Femur (tissue), 1 donor: ENCODE data around the gene BNIP5.
"Not testable (repeated sequence)": the region's sequence is repeated elsewhere in the genome, so short reads cannot be mapped to it uniquely, and the experiment has no call there.

Experiments used
- DNase-seq: peaks from one replicate; pipeline ENCODE4 v3.0.0-alpha.2; 2017

The BNIP5 gene

DNA sequence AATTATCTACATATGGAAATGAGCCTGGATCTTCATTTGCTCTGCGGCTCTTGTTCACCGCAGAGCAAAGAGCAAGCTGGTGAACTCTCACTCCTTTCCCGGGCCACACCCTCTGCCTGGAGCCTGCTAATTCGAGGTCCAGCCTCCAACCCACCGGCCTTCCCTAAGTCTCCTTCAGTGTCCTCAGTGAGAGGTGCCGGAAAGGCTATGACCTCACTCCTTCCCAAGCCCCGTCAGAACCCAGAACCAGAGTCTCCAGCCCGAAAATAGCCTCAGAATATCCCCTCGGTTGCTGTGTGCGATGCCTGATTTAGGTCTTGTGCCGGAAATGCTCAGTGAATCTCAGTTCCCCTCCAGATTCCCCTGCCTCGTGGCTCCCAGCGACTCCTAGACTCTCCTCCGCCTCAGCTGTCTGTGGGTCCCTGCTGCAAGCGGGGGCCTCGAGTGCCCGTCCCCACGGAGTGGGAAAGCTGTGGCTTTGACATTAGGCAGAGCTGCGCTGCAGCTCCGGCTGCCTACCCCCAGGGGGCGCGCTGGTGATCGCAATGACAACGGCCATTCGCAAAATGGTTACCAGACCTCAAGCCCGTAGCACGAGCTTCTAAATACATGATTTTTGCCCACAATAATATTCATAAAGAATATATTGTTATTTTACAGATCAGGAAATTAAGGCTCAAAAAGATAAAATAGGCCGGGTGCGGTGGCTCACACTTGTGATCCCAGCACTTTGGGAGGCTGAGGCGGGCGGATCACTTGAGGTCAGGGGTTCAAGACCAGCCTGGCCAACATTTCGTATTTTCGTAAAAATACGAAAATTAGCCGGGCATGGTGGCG, 4.1 kb upstream of the BNIP5 start:
- peak; percentile 78 for DNase-seq

DNA sequence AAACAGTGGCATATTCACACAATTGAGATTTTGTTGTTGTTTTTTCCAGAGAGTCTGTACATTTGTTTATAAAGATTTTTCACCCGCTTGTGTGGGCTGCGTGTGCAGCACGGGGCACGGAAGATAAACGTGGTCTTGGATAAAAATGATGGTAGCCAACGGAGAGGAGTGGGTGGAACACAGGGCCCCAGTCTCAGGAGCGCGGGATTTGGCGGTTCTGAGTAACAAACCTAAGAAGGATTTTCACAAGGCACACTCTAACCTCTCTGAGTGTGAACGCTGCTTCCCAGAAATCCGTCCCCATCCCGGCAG, 3.6 kb upstream of the BNIP5 start:
- no peak for DNase-seq

DNA sequence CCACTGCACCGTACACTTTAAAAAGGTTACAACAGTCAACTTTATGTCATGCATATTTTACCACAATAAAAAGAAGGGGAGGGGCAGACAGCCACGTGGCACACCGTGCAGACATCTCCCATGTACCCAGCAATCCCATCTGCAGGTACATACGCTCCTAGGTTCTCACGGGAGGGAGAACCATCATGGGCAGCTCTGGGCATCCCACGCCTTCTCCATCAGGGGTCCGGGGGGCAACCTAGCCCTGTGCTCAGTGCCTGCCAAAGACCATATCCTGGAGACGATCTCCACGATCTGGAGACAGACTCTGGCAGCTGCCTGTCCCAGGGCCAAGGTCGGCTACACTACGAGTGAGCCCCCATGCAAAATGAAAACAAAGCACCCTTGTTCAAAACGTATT, 2.5 kb upstream of the BNIP5 start:
- DNase-seq, result no peak

DNA sequence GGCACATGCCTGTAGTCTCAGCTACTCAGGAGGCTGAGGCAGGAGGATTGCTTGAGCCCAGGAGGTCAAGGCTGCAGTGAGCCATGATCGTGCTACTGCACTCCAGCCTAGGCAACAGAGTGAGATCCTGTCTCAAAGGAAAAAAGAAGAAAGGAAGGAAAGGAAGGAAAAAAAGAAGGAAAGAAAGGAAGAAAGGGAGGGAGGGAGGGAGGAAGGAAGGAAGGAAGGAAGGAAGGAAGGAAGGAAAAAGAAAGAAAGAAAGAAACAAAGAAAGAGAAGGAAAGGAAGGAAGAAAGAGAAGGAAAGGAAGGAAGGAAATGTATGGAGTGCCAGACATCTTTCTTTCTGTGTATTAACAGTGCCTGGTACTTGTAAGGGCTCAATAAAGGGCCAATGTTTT, 1.5 kb upstream of the BNIP5 start:
- DNase-seq, result not testable (repeated sequence)

DNA sequence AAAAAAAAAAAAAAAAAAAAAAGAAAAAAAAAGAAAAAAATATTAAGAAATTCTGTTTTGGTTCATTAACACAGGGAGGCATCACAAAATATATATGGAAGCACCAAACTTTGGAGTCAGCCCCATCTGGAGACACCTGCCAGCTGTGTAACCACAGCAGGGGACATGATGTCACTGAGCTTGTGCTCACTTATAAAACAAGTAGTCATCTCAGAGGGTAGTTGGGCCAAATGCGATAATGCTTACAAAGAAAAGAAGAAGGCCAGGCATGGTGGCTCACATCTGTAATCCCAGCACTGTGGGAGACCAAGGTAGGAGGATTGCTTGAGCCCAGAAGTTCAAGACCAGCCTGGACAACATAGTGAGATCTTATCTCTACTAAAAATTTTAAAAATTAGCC, 1.1 kb upstream of the BNIP5 start:
- no peak for DNase-seq

DNA sequence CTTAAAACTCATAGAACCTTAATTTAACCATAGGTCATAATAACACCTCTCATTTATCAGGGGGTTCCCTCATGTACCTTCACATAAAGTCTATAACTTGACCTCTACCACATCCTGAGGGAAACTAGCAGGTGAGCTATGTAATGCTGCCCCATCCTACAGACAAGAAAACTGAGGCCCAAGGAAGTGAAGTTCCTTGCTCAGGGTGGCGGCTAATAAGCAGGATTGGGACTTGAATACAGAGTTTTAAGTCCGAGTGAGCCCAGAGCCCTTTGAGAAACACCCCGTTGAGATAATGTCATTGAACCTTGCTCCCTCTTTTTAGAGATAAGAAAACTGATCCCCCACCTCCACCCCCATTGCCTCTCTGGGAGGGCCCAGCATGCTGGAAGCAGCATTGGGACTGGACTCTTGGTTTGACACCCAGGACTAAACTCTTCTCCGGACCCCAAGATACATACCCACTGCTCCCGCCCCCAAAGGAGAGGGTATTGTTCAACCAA, 429 bp downstream of the BNIP5 start:
- DNase-seq, result no peak

DNA sequence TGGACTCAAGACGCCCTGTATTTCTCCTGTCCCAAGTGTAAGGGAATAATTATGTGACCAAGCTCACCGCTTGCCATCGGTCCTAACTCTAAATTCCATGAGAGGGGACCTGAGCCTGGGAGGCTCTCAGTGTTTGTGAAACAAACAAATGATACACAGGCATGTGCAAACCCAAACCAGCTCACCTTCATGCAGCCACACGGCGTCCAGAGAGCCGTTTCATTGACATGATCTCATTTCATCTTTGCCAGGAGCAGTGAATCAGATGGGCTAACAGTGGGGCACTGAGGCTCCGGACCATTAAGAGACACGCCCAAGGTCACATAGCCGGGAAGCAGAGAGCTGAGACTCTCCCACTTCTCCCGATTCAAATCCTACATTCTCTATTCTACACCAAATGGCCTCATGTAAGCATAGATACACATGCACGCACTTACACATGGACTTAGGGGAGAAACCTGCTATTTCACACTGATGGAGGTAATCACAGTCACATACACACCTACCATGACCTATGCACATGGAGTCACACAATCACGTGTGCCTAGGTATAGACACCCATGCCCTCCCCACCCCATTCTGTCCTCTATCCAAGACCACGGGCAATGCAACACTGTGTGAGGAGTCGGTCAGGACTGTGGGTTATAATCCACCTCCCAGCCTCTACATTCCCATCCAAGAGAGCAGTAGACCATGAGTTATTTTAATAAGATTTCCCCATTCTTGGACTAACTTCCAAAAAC, 1.1 kb downstream of the BNIP5 start:
- no peak for DNase-seq

DNA sequence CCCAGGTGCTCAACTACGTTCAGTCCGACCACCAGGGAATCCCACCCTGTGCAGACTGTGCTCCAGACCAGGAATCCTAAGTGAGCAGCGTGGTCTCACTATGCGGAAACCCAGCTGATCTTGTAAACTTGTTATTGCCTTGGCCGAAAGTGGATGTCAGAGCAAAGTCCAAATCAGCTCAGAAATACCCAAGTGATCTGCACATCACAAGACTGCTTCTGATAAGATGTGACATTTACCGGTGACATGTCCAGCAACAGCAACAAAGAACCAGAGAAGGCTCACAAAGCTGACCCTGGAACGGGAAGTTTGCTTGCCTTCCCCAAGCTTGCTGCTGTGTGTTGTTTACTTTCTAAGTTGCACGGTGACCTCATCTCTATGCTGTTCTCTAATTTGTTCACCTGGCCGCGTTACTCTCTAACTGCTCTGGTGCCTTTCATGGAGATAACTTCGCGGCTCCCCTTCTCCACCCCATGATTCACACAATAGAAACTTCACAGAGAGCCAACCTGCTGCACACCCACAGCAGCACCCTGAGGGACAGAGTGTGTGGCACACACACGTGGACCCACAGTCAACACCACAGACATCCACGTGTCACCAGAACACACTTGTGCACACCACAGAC, 1.7 kb downstream of the BNIP5 start:
- DNase-seq, result no peak

DNA sequence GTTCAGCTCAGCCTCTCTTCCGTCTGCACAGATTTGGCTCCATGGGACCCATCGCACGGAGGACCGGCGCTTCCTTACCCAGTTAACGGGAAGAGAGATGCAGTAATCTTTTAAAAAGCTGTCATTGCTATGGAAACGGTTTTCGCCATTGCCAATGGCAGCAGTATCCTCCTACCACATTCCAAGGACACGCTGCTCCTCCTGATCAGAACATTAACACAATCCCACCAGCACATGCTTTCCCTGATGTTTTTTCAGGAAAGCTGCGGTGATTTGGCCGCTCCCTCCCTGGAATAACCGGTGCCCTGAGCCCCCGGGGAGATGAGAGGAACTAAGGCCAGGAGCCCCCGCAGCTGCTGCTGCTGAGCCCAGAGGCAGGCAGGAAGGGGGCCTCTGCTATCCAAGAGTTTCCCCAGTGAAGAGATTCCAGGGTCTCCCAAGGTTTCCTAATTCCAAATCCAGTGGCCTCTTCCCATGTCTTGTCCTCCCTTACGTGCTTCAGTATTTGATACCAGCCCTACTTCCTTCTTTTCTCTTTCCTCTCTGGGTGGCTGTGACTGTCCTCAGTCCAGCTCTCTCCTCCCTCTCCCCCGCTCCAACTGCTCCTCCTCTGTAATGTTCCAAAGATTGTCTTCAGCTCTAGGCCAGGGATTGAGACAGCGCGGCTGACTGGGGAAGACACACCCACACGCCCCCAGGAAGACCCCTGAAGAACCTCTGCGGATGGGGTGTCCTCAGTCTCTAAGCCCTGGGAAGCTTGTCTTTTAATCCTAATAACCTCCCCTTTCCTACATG, 2.6 kb downstream of the BNIP5 start:
- peak; percentile 66 for DNase-seq

DNA sequence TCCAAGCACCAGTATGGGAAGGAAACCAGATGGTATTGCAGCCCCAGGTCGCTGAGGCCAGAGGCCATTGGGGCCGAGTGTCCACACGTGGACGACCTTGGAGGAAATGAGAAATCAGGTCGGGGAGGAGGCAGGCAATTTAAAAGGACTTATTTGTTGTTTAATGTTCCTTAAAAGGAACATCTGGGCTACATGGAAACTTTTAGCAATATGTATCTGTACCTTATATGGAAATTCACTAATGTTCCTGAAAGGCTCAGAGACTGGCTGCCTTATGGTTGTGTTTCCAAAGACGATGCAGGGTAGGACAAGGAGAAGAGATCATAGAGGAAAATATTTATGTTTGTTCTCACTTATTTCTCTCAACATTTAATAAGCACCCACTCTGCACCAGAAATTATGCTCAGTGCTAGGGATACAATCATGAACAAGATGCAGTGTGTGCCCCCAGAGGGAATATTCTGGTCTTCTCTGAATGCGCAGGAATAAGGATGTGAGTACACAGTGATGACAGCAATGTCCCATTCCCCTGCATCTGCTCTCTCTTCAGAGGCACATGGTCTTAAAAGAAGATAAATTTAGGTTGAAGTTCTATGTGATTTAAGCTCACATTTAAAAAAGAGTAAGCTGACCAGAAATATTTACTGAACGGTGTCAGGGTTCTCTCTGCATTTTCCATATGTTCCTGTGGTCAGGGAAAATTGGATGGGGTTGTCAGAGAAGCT, 3.4 kb downstream of the BNIP5 start:
- no peak for DNase-seq

DNA sequence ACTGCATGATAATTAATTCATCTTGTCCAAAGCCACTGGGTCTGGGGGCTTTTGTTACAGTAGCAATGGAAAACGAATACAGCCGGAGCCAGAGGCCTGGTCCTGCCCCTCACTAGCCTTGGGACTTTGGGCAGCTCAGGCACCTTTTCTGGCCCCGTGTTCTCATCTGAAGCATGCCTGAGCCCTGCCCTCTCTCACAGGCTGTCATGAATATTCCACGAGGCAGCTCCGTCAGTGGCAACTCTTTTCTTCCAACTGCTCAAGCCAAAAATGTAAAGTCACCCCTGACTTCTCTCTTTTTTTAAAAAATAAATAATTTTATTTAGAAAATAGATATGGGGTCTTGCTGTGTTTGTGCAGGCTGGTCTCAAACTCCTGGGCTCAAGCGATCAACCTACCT, 5.3 kb downstream of the BNIP5 start:
- no peak for DNase-seq

DNA sequence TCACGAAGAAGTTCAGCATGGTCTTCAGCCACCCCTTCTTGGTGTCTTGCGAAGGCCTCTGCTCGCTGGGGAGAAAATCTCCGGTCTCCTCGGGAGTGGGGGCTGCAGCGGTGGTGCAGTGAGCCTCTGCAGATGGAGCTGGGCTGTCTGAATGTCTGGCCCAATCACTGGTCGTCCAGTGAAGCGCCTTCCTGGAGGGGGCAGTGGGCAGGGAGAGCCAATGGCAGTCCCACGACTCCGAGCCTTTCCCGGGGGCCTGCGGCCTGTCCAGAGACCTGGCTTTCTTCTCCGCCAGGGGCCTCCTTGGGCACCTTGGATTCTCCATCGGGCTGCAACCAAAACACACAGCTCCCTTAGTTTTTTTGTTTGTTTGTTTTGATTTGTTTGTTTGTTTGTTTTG, 6.3 kb downstream of the BNIP5 start:
- DNase-seq, result no peak

DNA sequence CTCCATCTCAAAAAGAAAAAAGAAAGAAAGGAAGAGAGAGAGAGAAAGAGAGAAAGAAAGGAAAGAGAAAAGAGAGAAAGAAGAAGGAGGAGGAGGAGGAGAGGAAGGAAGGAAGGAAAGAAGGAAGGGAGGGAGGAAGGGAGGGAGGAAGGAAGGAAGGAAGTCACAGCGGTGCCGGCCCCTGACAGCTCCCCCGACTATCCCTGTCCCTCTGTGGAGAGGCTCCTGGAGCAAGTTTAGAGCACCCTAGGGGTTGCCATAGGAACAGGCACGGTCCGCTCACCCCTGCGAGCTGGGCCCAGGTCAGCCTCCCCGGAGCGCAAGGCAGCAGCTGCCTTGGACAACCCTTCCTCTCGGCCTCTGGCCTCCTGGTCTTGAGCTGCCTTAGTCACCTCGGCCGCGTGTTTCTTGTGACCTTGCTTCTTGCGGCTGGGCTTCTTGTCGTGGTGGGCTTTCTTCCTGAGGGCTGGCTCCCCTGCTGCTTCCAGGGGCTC, 6.8 kb downstream of the BNIP5 start:
- no peak for DNase-seq

DNA sequence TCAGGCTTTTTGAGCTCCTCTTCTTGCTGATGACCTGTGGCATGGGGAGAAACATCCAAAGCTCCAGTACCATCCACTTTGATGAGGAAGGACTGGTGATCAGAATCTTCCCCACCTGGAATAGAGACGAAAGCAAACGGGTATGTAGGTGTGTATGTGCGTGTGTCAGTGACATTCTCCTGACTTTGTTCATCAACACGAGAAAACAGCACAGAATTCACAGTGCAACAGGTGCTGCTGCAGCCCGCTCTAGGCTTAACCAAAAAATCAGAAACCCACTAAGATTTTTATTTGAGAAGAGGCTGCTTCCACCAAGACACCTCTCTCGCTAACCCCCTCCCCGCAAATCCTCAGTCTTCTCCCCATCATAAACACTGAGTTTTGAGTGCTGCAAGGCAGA, 8.1 kb downstream of the BNIP5 start:
- DNase-seq, result no peak

DNA sequence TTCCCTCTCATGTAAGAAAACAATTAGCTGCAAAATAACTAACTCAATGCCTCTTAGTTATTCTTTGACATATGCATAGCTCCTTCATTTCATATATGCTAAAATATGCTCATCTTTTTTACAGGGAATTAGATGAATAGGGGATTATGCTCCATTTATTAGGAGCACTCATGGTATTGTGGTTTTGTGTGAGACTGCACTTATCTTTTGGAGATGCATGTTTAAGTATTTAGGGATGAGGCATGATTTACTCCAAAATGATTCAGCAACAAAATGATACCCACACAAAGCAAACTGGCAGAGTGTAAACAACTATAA, 8.8 kb downstream of the BNIP5 start:
- DNase-seq, result no peak

DNA sequence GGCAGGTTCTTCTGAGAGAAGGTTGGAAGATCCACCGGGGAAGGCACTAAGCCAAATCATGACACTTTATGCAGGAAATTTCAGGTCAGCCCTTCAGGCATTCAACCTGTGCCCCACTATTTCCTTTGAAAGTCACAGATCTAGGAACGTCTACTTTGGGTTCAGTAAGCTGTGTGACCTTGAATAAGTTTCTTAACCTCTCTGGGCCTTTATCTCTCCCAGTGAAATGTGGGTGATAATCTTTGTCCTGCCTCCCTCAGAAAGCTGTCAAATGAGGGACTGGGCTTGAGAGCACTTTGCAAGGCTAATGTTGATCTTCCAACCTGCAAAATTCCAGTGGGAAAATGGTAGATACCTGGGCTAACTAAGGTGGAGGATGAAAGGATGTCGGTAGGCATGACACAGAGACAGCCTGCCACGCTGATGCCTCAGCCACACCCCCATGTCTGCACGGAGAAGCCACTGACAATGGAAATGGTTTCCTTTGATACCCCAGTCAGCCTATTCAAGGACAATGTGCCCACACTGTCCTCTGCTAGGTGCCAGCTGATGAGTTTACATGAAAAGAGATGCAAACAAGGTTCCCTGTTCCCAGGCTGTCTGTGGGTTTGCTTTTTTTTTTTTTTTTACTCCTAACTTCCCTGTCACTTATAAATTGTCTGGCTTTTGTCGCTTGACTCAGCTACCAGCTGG, 9.3 kb downstream of the BNIP5 start:
- no peak for DNase-seq

DNA sequence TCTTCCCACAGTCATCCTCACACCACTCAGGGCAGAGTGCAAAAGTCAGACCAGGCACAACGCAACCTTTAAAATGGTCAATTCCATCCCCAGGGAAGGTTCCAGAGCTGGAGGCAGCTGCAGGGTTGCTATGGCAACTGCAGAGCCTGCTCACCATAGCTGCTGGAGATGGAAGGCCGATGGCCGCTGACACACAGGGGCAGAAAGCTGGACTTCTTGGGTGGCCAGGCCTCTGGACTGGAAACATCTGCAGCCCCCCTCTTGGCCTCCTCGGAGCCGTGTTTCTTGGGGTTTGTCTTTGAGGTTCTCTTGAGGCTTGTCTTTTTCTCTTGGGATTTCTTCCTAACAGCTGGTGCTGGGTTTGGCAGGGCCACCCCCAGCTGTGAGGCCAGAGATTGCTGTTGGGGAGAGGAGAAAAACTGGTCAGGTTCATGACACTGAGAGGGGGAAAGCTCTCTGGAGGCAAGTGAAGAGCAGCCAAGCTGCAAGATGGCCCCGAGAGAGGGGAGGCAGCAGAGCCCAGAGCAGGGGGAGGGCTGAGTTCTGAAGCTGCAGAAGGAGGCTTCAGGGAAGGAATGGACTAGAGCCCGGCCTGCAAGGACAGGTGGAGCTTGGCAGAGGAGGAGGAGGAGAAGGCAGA, 10.2 kb downstream of the BNIP5 start:
- DNase-seq, result peak; percentile 74

DNA sequence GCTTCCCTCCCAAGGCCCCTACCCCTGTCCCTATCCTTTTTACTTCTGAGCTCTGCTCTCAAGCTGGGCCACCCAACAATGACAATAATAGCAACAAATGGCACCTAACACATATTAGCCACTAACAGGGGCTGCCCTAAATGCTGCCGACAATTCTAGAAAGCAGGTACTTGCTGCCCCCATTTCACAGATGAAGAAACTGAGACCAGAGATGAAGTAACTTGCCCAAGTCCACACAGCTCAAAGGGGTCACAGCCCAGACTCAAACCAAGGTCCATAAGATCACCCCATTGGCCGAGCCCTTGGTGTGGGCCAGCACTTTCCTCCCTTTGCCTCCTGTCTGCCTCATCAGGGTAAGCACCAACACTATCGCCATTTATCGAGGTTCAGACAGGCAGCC, 12.0 kb downstream of the BNIP5 start:
- no peak for DNase-seq

DNA sequence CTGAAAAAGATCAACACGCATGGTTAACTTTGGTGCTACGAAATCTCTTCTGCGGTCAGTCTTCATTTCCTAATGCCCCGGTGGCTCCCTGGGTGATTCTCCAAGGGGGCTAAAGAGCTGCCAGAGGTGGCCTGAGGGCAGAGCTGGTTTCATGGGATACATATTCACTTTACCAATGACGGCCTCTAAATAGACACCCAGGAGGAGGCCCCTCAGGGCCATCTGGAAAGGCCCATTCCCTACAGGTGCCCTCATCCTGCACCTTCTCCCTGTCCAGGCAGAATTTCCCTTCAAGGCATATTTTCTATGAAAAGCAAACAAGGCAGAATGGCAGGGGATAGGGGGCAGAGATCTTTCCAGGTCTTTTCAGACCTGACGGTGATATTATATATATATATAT, 12.5 kb downstream of the BNIP5 start:
- DNase-seq, result no peak

DNA sequence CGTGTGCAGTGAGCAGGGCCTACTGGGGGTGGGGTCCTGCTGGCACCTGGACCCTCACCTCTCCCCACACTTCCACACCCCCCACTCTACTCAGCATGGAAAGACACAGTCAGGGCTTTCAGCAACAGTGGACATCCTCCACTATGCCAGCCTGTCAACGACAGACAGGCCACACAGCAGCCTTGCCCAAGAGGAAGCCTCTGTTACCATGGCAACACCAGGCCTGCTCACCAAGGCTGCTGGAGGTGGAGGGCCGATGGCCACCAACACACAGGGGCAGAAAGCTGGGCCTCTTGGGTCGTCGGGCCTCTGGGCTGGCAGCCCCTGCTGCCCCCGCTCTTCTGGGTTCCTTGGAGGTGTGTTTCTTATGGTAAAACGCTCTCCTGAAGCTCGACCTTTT, 13.6 kb downstream of the BNIP5 start:
- DNase-seq, result no peak

DNA sequence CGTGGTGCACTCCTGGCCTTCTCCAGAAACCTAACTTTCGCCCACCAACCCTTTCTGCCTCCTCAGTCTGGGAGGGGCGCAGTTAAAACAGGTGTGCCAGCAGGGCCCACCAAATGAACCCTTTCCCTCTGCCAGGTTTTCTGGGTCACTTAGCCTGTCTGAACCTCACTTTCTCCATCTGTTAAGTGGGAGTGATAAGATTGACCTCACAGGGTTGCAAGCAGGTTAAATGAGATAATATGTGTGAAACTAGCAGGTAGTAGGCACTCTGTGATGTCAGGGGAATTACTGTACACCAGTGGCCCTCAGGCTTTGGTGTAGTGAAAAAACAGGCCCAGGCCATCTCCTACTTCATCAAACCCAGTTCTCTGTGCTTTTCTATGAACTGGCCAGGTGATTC, 14.1 kb downstream of the BNIP5 start:
- DNase-seq, result no peak
